Stimulated activated CD4-positive, alpha-beta T cell treated with anti-CD3 and anti-CD28 coated beads, Interleukin-4, amount 100 ng/mL, for 48 hours (primary cell): ENCODE measurements around the gene NOX4.
"Not testable (repeated sequence)": the region's sequence is repeated elsewhere in the genome, so short reads cannot be mapped to it uniquely, and the experiment has no call there.

Source experiments
- DNase-seq, 2 donors: peaks; one replicate each; pipeline ENCODE4 v3.0.0-alpha.2; 2020; ENCODE audit warnings: low read depth in 2 of 2

NOX4 gene

DNA sequence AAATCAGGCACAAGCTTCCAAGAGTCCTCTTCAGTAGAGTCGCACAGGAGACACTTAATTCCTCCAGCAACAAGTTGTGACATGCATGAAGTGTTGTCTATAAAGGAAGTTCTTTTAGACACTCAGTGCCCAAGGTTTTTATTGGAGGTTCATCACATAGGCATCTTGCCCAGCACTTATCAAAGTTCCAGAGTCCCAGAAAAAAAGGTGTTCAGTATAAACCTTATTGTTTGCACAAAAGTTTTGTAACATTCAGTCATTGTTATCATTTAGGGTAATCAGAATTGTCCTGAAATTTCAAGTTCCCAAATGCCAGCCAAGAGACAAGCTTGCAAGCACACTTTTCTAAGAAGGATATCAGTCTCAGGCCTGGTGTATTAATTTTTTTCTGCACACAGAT, 182.9 kb downstream of the NOX4 start:
- not testable (repeated sequence) for DNase-seq

DNA sequence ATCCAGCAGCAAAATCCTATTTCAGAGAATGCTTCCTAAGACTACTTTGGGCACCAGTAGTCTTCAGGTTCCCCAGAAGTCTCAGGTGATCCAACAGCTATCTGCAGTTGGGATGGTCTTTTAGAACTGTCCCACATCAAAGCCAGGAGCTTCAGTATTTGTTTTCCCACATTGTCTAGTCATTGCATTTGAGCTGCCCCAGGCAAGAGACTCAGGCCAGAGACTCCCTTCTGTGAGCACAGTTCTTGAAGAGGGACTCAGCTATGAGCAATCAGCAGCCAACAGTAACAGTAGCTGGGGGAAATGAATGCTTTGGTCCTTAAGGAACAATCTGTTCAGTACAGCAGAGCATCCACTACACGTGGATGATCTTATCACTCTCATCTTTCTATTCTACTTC, 188.1 kb downstream of the NOX4 start:
- not testable (repeated sequence) for DNase-seq

DNA sequence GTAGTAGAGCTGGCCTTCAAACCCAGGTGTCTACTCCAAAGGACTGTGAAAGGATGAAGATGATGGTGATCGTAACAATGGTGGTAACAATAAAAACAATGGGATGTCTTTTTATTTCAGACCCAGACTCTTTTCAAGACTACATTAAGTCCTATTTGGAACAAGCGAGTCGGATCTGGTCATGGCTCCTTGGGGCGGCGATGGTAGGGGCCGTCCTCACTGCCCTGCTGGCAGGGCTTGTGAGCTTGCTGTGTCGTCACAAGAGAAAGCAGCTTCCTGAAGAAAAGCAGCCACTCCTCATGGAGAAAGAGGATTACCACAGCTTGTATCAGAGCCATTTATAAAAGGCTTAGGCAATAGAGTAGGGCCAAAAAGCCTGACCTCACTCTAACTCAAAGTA, 196.2 kb downstream of the NOX4 start:
- DNase-seq = not testable (repeated sequence)

DNA sequence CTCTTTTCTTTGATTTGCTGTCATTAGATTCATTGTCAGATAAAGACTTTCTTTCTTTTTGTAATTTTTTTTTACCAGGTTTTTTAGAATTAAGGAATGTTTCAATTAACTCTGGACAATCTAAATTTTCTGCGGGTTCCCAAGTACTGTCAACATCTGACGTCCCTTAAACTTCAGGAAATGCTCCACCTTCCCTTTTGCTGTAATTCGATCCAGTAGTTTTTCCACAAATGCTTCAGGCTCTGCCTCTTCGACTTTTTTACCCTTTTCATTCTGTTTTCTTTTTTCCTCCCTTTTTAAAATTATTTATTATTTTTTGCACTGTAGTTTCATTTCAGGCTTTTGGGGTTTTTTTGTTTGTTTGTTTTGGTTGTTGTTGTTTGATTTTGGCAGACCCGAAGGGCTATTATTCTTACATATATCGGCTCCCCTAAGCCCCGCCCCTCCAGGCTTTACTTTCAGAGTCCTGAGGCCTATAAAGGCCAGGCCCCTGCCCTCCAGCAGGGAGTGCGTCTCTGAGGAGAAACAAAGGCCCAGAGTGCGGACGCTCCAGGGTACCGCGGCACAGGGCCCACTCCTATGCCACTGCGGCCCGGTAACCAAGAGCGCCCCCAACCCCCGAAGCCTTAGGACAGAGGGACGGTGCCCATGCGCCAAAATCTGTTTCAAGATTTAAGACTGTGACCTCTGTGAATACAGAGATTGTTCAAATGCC, 197.1 kb downstream of the NOX4 start:
- DNase-seq = no peak

DNA sequence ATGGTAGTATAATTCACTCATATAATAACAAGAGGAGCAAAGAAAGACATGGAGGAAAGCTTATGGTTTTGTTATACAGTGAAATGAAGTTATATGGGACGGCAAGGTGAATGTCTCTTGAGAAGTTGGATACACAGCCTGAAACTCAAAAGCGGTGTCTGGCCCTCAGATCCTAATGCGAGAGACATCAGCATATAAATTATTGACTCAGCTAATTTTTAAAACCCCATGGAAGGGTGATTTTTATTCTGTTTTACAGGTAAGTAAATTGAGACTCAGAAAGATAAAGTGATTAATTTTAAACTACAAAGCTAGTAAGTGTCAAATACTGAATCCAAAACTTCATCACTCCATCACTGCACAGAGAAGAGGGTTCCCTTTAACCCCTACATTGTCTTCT, 203.2 kb downstream of the NOX4 start:
- not testable (repeated sequence) for DNase-seq

DNA sequence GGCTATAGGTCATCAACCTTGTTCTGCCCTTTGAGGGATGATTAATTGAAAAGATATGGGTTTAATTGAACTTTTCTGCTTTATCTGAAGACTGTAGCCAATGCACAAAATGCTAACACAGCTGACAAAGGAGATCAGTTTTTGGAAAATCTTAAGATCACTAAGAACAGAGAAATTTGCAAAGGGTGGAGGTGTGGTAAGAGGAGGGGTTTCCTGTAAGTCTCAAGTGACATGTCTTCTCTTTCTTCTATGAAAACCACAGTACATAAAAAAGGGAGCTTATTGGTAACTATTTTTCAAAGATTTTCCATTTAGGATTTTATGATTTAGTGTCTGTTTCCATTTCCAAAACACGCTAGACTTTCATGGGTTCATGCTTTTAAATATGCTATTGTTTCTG, 204.6 kb downstream of the NOX4 start:
- not testable (repeated sequence) for DNase-seq

GRCh38 chr11:89281032-89281677, 210.0 kb downstream of the NOX4 start:
- DNase-seq = not testable (repeated sequence)

DNA sequence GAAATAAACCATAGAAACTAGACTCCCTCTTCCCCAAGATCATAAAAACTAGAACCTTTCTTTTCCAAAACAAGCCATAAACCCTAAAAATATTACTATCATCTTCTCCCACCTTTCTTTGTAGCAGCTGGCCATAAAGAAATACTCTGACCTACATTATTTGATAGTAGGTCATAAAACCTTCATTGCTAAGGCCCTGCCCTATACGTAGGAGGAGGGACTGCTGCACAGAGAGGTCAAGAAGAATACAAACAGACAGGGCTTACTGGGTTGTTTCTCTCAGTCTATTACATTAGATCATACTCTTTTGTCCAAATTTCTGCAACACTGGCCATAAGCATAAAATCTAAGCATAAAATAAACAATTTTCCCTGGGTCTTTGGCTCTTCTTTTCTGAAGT, 212.0 kb downstream of the NOX4 start:
- DNase-seq = no peak

DNA sequence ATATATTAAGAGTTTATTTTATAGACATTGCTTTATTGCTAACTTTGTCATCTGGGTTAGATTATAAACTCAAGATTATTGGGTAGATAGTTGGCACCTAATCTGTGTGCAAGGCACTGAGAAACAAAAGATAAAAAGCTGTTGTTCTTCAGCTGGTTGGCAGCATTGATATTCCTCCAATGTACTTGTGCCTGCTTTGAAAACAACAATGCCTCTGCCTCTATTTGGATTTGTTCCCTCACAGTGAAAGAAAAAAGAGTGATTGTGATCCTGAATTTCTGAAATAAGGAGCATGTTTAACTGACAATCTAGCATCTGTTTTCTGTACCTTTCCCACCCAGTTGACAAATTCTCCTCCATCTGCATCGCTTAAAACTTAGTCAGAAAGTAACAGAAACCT, 215.2 kb downstream of the NOX4 start:
- no peak for DNase-seq
